GM19239 (cell line): ENCODE data around the gene SAFB2.

ENCODE experiments used
- DNase-seq: peaks from one replicate; pipeline ENCODE4 v3.0.0; 2011; ENCODE audit warnings: low spot score; ENCODE audit not compliant: insufficient read length
- FAIRE-seq: peaks from 2 replicates; lab custom pipeline; 2011; peaks lifted over from hg19 to GRCh38; lab: Jason Lieb, UNC

Gene SAFB2

DNA sequence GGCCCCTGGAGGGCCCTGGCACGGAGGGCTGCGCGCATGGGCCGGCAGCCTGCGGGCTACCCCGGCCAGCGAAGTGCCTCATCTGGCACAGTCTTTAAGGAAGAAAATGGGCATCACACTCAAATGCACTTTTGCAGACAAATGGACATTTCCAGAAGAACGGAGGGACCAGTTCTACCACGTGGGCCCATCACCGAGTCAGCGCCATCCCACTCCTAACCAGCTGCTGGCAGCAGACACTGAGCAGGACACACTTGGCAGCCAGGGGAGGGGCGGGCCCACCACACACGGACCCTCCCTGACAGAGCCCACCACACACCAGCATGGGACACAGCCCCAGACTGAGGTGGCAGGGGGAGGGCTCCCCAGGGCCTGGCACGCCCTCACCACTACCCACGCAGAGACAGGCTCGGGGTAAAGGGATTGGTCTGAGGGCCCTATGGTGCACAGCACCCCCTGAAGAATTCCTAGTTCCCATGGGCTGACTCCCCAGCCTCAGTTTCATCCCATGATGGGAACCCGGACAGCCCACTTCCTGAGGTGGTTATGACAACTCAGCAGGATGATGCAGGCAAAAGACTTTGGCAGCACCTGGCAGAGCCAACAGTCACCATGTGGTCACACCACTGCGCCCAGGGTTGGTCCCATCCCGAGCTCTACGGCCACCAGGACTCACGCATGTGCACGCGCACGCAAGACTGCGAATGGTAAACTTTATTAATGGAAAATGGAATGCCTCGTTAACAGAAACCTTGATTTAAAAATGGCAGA is 36.1 kb downstream of the SAFB2 start:
- no peak for FAIRE-seq
- DNase-seq = no peak

GRCh38 chr19:5585461-5586299 is 36.9 kb downstream of the SAFB2 start:
- no peak for FAIRE-seq
- no peak for DNase-seq

DNA sequence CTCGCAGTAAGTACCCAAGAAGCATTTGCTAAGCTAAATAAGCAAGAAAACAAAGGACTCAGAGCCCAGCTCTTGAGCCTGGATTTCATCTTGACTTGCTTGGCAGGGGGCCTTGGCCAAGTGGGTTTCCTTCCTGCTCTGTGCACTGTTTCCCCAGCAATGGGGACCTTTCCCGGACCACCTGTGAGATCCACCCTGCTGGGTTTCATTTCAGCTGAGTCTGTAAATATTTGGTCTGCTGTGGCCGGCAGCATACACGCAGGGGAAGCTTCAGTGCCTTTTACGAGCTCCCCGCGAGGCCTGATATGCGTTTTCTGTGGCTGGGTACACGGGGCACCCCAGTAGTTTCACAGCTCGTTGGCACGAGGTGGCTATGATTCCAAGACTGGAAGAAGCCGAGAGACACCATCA is 42.4 kb downstream of the SAFB2 start:
- no peak for DNase-seq
- FAIRE-seq = no peak

DNA sequence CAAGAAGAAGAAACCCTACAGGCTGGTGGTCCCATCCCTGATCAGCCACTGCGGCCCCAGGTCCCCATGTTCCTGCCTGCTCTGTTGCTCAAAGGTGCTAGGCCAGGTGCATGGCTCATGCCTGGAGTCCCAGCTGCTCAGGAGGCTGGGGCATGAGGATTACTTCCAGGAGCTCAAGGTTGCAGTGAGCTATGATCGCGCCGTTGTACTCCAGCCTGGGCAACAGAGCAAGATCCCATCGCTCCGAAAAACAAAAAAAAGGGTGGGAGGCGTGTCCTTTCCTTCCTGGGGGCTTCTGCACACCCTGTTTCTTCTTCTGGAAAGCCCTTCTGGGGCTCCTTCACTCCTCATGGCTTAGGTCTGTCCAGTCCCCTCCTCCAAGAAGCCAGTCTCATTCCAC is 42.9 kb downstream of the SAFB2 start:
- no peak for FAIRE-seq
- no peak for DNase-seq

- FAIRE-seq (no peak), DNase-seq (no peak)
Observed at GRCh38 chr19:5579286-5579685, 43.3 kb downstream of the SAFB2 start.

DNA sequence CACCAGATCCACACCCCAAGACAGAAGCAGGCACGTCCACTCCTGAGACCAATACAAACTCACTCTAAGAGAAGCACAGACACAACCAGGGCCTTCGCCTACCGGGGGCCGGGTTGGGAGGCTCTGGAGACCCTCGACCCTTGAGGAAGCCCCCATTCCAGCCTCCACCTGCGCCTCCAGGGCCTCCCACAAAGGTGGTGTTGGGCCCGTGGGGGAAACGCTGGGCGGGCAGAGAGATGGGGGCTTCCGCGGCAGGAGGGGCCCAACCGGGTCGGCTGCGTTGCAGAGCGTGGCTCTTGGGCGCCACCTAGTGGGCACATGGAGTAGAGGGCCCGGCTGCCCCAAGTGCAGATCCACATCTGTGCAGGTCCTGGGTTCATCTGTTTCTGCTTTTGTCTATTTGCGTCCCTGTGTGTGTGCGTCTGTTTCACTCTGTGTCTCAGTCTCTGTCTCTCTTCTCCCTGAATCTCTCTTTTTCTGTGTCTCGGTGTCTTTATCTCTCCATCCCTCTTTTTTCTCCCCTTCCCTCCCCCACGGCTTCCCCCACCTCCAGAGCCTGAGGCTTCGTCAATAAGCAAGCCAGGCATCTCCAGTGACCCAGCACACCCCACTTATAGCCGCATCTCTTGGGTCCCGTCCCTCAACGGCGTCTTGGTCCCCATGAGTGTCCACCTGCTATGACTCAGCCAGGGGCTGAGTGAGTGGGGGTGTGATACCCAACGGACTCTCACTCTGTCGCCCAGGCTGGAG is 44.3 kb downstream of the SAFB2 start:
- DNase-seq (peak; percentile 89), FAIRE-seq (no peak)

DNA sequence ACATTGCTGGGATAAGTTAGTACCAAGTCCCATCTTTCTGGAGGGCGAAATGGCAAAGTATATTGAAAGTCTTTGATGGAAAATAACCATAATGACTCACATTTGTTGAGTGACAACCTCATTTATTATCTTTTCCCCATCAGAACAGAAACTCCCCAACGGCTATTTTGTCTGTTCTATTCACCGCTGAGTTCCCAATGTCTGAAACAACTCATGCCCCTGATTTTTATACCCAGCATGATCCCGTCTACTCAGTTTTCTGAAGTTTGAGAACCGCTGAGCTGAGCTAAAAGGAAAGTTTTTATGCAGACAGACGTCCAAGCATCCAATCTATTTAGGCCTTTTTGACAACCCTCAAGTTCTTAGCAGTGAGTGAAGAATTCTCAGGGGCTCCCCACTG is 47.0 kb downstream of the SAFB2 start:
- DNase-seq = no peak
- no peak for FAIRE-seq

DNA sequence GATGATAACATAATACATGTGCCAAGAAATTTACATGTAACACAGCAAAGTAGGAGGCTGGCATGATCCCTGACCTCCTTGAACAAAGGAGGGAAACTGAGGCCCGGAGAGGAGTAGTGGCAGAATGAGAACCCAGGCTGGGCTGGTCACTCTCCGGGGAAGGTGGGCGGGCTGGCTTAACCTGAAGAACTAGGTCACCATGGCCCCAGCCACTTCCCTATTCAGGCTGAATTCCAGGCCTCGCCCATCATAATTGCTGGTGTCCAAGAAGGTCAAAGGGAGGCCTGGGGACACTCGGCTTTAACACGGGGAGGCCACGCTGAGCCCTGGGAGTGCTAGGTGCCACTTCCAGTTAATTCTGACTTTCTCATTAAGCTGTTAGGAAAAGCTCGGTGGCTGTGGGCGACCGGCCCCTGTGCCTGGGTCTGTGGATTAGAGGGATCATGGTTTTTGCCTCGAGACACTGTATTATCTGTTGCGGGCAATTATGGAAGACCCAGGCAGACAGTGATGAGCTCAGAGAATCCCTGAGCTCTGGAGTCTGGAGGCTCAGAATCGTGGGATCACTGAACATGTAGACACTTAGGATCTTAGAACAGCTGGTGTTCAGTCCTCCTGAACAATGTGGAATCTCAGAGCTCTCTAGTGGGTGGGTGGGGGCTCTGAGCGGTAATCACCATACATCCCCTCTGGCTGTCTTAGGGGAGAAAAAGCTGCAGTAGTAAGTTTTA is 49.9 kb downstream of the SAFB2 start:
- DNase-seq = no peak
- no peak for FAIRE-seq

DNA sequence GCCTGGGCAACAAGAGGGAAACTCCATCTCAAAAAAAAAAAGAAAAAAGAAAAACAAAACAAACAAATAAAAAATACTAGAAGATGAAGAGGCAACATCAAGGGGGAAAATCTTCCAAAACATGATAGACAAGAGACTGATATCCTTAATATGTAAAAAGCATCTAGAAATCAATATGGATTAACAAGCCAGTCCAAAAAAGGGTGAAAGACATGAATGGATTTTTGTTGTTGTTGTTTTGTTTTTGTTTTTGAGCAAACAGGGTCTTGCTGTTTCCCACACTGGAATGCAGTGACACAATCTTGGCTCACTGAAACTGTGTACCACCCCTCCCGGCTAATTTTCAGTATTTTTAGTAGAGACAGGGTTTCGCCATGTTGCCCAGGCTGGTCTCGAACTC is 50.8 kb downstream of the SAFB2 start:
- no peak for FAIRE-seq
- no peak for DNase-seq

- FAIRE-seq = no peak
- DNase-seq = no peak
Observed at GRCh38 chr19:5567970-5568407, 54.6 kb downstream of the SAFB2 start.

- no peak for FAIRE-seq
- DNase-seq = no peak
Observed at GRCh38 chr19:5567360-5567969, 55.1 kb downstream of the SAFB2 start, which contains the start of gene TINCR. Gene TINCR, minus strand, starts transcription at chr19:5567953.

DNA sequence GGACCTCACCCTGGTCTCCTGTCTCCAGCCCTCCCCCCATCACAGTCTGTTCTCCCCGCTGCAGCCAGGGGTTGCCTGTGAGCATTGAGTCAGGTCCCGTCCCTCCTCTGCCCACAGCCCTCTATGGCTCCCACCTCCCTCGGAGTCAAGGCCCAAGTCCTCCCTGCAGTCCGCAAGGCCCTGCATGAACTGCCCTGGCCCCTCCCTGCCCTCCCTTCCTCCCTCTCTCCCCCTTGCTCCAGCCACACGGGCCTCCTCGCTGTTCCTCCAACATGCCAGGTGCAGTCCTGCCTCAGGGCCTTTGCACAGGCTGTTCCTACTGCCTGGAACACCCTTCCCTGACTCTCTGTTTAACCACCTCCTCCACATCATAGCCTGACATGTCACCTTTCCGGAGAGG is 57.6 kb downstream of the SAFB2 start:
- DNase-seq (no peak), FAIRE-seq (no peak)

GRCh38 chr19:5563935-5564612 is 58.5 kb downstream of the SAFB2 start:
- DNase-seq = no peak
- FAIRE-seq = no peak

GRCh38 chr19:5563008-5563431 is 59.6 kb downstream of the SAFB2 start:
- DNase-seq = no peak

DNA sequence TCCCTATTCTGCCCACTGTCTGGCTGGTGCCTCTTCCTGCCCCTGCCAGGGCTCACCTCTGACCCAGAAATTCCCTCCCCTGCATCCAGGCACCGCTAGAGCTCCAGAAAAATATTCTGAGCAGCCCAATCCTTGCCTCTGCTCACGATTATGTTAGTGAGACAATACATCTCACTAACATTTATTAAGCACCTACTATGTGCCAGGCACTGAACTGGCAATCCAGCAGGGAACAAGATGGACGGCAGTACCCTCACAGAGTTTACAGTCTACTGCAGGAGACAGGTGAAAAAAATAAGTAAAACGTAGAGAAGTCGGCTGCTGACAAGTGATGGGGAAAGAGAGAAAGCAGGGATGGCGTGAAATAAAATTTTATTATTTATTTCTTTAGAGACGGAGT is 60.3 kb downstream of the SAFB2 start:
- FAIRE-seq (no peak), DNase-seq (no peak)

More at GRCh38 chr19:5563008-5563431, 59.6 kb downstream of the SAFB2 start:
- FAIRE-seq = no peak

- DNase-seq (no peak), FAIRE-seq (no peak)
Observed at GRCh38 chr19:5561559-5561958, 61.0 kb downstream of the SAFB2 start.

- no peak for DNase-seq
- FAIRE-seq = no peak
Observed at GRCh38 chr19:5560156-5560555, 62.4 kb downstream of the SAFB2 start.

DNA sequence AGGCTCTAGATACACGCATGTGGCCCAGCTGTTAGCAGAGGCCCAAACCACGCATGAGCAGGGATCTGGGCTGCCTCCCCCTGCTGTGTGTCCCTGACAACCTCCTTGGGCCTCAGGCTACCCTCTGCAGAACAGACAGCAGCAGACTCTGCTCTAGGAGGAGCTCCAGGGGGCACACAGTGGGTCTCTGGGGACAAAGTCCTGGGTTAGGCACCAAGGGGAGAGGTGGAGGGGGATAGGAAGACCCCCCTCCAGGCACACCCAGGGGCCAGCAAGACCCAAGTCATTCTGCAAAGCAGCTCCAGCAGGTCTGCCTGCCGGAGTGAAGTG is 62.8 kb downstream of the SAFB2 start:
- FAIRE-seq = no peak

DNA sequence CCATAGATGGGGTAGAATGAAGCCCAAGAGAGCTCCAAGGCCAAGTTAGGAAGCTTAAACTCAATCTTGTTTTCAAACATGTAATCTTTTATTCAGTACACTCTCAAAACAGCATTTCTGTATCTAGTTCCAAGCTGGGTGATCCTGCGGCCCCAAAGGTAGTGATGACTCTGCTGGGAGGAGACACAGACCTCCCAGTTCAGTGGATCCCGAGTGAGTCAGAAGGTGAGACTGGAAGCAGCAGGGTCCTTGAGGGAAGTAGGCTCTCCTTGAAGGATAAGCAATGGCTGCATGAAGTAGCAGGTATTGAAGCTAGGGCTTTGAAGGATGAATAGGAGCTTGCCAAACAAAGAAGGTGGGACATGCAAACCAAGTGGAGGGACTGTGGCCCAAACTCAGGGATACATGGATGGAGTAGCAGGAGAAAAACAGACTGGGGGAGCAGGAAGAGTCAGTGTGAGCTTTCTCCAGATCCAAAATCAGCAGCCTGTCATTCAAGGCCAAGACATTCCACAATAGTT is 64.4 kb downstream of the SAFB2 start:
- no peak for FAIRE-seq

More for the DNA sequence above, 62.8 kb downstream of the SAFB2 start:
- DNase-seq = no peak

More for the DNA sequence above, 64.4 kb downstream of the SAFB2 start:
- DNase-seq = no peak
